KOPT-K1 (cell line): Measurements from ENCODE around the gene FAM180A.

Source experiments
- H3K27ac ChIP-seq: fragments of 200-600 bp; sonication (generic); 2 replicates; pipeline ENCODE4 v1.5.1; 2016; ENCODE audit warnings: antibody characterized with exemption, mild to moderate bottlenecking, low read depth, low read length; ENCODE audit not compliant: poor library complexity, severe bottlenecking
- H3K36me3 ChIP-seq: fragments of 200-600 bp; sonication (generic); 2 replicates; pipeline ENCODE4 v1.5.1; 2017; ENCODE audit warnings: antibody characterized with exemption, mild to moderate bottlenecking, low read length, moderate library complexity; ENCODE audit not compliant: insufficient read depth
- H3K9me3 ChIP-seq: fragments of 200-600 bp; sonication (generic); 2 replicates; pipeline ENCODE4 v1.5.1; 2017; ENCODE audit warnings: antibody characterized with exemption, low read length, mild to moderate bottlenecking; ENCODE audit not compliant: insufficient read depth, poor library complexity, severe bottlenecking

The FAM180A gene

DNA sequence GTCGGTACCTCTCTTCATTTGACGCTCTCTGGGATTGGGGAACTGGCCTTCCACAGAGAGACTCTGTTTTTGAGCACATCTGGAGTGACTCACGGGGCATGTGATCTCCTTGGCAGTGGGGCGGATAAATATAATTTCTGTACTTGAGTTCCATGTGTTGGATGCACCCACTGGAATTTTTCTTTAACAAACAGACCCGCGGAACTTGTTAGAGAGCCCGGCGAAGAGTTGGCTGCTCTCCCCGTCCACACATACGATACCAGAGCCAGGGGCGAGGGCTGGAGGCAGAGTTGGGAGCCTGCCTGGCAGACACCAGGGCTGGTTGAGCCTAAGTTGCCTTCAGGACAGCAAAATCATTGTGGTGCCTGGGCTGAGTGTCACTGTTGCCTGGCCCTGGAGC is at the start of gene FAM180A:
FAM180A (minus strand) TSS at position 44 of the 400 bp plus-strand sequence. CDS start 233 bp downstream, outside the sequence.
- Histone ChIP-seq H3K27ac (no peak within 1 kb of the TSS), H3K9me3 (no peaks in the 10 kb centered on the region), H3K36me3 (no peaks in the 10 kb centered on the region)

- Histone ChIP-seq H3K9me3 (no peaks in the 10 kb centered on the region), H3K36me3 (no peaks in the 10 kb centered on the region), H3K27ac (no peak overlapping the region)
Observed at GRCh38 chr7:135798095-135798494, 49.5 kb upstream of the FAM180A start.

DNA sequence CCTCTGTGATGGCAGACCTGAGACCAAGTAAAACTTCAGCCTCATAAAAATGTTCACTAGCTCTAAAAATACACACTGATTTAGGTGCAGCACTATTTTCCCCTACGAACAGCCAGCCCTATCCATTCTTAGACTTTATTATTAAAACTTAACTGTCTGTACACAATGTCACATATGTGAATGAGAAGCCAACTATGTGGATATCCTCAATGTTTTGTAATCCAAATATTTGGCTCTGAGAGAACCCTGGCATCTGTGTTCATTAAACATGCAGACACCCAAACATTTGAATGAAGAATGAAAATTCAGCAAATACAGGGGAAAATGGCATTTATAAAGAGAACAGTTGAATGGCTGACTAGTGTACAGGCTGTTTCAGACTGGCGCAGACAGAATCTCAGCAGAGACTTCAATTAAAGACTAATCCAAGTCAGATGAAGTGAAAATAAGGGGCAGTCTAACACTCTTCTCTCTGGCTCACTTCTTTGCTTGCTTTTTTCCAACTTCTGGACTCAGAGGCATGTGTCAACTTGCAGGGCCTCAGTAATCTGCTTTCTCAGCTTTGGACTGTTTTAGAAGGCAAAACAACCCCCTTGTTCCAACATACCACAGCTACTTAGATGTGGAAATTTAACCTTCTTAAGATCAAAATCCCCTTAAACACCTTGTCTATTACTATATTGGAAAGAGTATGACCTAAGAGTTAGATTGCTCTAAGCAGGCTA is 47.4 kb upstream of the FAM180A start:
- Histone ChIP-seq H3K9me3 (no peaks in the 10 kb centered on the region), H3K36me3 (no peaks in the 10 kb centered on the region), H3K27ac (no peak overlapping the region)

GRCh38 chr7:135793841-135794240 is 45.2 kb upstream of the FAM180A start:
- no peak overlapping the region for H3K27ac ChIP-seq
- H3K9me3 ChIP-seq, result no peaks in the 10 kb centered on the region
- H3K36me3 ChIP-seq, result no peaks in the 10 kb centered on the region

GRCh38 chr7:135792866-135793265 is 44.3 kb upstream of the FAM180A start:
- Histone ChIP-seq H3K27ac (no peak overlapping the region), H3K9me3 (no peaks in the 10 kb centered on the region), H3K36me3 (no peaks in the 10 kb centered on the region)

GRCh38 chr7:135792363-135792668 is 43.7 kb upstream of the FAM180A start:
- Histone ChIP-seq H3K36me3 (no peaks in the 10 kb centered on the region), H3K27ac (no peak overlapping the region), H3K9me3 (no peaks in the 10 kb centered on the region)

- Histone ChIP-seq H3K9me3 (no peaks in the 10 kb centered on the region), H3K36me3 (no peaks in the 10 kb centered on the region), H3K27ac (no peak overlapping the region)
Observed at GRCh38 chr7:135791543-135792362, 43.1 kb upstream of the FAM180A start.

DNA sequence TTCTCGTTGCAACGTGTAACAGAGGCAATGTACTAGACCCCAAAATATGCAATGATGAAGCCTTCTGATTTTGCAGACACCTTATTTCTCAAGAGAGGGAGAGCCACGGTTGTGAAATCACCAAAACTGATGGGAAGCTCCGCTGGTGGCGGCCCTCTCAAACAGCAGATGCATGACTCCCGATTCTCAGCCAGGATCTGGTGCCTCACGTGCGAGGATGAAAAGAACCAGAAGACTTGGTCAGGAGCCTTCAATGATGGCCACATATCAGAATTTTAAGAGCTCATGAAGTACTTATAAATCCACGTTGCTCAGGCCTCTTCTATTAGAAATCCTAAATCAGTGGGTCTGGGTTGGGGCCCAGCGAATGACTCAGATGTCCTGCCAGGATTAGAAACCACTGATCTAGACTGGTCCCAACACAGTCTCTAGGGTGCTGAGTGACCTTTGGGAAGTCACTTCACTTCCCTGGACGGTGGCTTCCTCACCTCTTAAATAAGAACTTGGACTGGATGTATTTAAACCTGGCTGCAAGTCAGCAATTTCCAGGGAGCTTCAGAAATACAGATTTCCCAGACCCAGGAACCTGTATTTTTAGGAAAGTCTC is 41.9 kb upstream of the FAM180A start:
- Histone ChIP-seq H3K9me3 (no peaks in the 10 kb centered on the region), H3K36me3 (no peaks in the 10 kb centered on the region)

GRCh38 chr7:135789956-135790355 is 41.3 kb upstream of the FAM180A start:
- Histone ChIP-seq H3K27ac (no peak overlapping the region), H3K9me3 (no peaks in the 10 kb centered on the region), H3K36me3 (no peaks in the 10 kb centered on the region)

More for the DNA sequence above, 41.9 kb upstream of the FAM180A start:
- no peak overlapping the region for H3K27ac ChIP-seq

DNA sequence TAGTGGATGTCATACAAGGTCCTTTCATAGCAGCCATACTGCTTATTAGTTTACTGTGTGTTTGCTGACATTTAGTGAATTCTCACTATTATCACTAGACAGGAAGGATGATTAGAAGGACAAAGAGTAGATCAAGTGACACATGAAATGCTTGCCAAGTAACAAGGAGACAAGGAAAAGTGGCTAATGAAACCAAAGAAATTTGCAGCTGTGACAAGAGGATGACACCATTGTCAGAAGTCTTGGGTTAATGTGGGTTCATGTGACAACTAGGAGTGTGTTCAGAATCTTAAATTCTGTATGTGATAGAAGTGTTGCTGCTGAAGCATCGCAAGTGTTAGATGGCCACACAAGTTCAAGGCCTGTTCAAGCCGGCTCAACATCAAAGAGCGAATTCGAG is 40.8 kb upstream of the FAM180A start:
- H3K27ac ChIP-seq, result no peak overlapping the region
- H3K9me3 ChIP-seq, result no peaks in the 10 kb centered on the region

GRCh38 chr7:135786911-135787310 is 38.3 kb upstream of the FAM180A start:
- Histone ChIP-seq H3K9me3 (no peaks in the 10 kb centered on the region), H3K36me3 (no peaks in the 10 kb centered on the region), H3K27ac (no peak overlapping the region)

More for the DNA sequence above, 40.8 kb upstream of the FAM180A start:
- no peaks in the 10 kb centered on the region for H3K36me3 ChIP-seq

- Histone ChIP-seq H3K36me3 (no peaks in the 10 kb centered on the region), H3K27ac (no peak overlapping the region), H3K9me3 (no peaks in the 10 kb centered on the region)
Observed at GRCh38 chr7:135785065-135785464, 36.5 kb upstream of the FAM180A start.

DNA sequence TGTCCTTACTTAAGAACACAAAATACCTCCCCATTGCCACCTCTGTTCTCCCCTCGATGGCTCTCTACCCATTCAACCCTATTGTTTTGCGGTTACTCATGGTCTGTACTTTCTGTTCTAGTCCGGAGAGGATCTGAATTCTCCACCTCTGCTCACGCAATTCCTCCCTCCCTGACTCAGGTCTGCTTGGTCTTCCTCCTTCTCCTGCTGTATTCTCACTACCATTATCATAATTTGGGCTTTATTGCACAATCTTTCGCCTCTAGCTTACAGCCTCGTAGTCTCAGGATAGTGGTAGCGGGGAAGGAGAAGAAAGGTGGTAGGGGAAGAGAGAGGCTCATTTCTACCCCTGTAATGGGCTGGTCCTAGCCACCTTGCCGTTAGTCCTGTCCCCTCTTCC is 35.4 kb upstream of the FAM180A start:
- H3K27ac ChIP-seq, result no peak overlapping the region
- H3K9me3 ChIP-seq, result no peaks in the 10 kb centered on the region
- H3K36me3 ChIP-seq, result no peaks in the 10 kb centered on the region

DNA sequence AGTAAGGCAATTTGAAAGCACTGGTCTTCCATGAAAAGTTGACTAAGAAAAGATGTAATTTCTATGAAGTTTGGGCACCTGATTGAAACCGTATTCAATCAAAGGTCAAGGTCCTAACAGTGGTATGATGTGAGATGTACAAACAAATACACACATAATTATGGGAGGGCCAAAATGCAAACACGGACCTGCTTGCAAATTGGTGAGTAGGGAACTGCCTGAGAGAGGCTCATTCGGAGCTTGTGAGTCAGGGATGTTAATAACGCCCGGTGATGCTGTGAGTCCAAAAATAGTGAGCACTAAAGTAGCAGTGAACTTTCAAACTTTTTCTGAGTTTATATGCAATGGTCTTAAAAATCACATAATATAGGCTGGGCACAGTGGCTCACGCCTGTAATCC is 34.2 kb upstream of the FAM180A start:
- peaks cover 10% of the 10 kb centered on the region for H3K9me3 ChIP-seq
- H3K27ac ChIP-seq, result no peak overlapping the region
- H3K36me3 ChIP-seq, result no peaks in the 10 kb centered on the region

DNA sequence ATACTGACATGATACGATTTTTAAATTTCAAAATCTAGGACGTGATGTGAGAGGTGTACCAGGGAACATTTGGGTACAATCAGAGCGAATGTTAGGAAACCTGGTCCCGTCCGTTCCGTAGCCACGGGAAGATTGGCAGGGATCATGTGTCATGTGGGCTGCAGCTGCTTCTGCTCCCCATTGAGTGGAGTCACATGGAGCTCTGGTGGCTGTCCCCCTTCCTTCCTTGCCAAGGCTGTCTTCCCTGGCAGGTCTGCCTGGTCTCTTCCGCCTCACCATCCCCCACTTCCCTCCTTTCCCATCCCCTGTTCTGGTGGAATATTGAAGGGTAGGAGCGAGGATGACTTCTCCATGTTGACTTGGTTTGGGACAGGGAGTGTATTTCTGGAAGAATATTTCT is 33.8 kb upstream of the FAM180A start:
- H3K36me3 ChIP-seq, result no peaks in the 10 kb centered on the region
- H3K27ac ChIP-seq, result no peak overlapping the region
- H3K9me3 ChIP-seq, result peaks cover 14% of the 10 kb centered on the region
